KBM-7 (cell line): ENCODE results near the gene IER5L.
A peak's percentile ranks its signal among the peaks of the same experiment; 100 is the strongest.

Experiments
- DNase-seq: peaks from one replicate; pipeline ENCODE4 v3.0.0-alpha.2; 2015
- in situ Hi-C: fragments of 300-500 bp; cut with MboI; formaldehyde crosslinking; loops from 2 replicates; pipeline ENCODE4 v1.14.3; 2020; ENCODE audit warnings: low sequenced_read_pairs, low pct_unique_long_range_greater_than_20kb, mixed read lengths

The IER5L gene

DNA sequence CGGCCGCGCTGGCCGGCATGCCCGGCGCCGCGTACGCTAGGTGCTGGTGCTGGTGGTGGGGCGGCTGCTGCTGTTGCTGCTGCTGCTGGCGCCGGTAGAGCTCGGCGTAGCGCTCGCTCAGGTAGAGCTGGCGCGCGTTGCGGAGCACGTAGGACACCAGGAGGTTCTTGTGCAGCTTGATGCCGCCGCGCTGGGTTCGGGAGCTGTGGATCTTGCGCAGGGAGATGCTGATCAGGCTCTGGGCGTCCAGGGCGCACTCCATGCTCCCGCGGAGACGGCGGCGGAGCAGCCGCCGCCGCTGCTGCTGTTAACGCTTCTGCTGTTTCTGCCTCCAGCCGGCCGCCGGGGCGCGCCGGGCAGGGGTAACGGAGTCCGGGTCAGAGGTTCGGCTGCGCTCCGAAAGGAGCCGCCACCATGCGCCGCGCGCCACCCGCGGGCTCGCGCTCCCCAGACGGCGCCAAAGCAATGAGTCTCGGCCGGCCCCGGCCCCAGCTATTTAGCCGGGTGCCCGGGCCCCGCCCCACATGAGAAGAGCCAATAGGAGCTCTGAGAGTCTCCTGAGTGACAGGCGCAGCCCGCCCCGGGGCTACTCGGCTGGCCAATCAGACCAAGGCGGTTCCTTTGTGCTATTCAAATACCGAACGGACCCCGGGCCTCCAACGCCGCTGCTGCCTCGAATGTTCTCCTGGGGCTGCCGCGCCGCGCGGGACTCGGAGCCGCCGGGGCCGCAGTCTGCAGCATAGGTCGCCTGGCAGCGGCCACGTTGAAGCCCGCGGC lies at the start of gene IER5L:
TSS of gene IER5L (minus strand) at position 471 of the 777 bp plus-strand sequence. CDS start at position 262, 209 bp downstream.
- in situ Hi-C loops = no loop called here
- DNase-seq = peak; percentile 94

DNA sequence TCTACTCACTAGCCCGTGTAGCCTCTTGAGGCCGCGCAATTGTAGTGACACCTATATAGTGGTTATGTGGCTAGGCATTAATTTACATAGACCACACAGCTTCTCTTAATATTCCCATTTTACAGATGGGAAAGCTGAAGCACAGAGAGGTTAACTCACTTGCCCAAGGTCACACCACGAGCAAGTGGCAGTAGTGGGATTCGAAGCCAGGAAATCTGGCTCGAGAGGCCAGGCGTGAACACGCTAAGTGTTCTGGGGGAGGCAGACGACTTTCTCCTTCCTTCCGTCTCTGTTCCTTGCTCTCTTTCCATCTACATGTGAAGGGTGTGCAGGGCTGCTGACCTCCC lies 49.8 kb upstream of the IER5L start:
- in situ Hi-C loops = no loop called here
- no peak for DNase-seq

DNA sequence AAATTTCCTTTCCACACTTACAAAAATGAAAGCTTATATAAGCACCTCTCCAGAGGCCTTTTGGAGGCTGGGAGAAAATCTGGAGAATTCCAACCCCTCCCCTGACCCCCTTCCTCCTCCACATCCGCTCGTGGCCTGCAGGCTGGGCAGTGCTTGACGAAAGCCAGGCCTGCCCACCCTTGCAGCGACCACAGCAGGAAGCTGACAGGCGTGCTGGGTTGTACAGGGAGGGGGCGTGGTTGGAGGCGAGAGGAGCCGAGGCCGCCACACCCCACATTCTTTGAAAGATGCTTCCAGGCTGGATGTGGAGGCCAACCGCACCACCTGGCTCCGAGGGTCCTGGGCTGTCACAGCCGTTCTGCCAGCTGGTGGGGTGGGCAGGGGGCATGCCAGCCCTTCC lies 47.8 kb upstream of the IER5L start:
- in situ Hi-C loops = no loop called here
- peak; percentile 71 for DNase-seq

DNA sequence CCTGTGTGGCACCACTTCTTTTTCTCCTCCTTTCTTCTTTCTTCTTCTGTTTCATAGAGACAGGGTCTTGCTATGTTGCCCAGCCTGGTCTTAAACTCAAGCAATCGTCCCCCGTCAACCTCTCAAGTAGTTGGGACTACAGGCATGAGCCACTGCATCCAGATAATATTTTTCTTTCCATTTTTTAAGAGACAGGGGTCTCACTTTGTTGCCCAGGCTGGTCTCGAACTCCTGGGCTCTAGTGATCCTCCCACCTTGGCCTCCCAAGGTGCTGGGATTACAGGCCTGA lies 47.4 kb upstream of the IER5L start:
- no peak for DNase-seq
- in situ Hi-C loops = no loop called here

DNA sequence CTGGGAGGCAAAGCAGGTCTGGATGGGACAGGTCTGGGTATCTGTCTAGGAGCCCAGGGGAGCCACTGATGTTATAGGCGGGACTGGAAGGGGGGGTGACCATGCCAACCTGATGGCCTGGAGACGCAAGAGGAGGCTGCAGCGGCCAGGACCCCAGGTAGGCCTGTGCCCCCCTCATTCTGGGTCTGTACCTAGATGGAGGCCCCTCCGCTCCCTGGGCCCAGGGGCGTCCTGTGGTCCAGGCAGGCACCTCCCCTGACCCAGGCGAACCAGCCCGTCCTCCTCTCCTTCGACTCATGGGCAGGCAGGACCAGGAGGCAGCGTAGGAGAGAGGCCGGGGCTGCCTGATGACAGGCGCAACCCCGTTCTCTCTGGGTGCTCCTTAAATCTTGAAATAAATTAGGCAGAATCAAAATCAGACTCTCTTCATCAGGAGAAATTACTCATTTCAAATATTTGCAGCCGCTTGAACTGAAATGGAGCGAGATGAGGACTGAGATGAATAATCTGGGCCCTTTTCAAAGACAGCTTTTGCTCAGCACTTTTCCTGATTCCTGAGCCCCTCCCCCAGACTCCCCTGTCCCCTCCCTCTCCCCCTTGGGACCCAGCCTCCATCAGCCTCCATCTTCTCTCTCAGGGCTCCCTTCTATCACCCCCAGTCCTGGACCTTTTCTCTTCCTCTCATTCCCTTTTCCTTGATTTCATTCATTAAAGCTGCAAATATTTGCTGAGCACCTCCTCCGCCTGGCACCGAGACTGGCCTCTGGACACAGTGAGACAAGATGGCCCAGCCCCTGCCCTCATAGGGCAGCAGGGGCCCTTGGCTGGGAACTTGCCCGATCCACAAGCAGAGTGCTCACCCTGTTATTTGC lies 46.8 kb upstream of the IER5L start:
- in situ Hi-C loops = no loop called here
- no peak for DNase-seq

DNA sequence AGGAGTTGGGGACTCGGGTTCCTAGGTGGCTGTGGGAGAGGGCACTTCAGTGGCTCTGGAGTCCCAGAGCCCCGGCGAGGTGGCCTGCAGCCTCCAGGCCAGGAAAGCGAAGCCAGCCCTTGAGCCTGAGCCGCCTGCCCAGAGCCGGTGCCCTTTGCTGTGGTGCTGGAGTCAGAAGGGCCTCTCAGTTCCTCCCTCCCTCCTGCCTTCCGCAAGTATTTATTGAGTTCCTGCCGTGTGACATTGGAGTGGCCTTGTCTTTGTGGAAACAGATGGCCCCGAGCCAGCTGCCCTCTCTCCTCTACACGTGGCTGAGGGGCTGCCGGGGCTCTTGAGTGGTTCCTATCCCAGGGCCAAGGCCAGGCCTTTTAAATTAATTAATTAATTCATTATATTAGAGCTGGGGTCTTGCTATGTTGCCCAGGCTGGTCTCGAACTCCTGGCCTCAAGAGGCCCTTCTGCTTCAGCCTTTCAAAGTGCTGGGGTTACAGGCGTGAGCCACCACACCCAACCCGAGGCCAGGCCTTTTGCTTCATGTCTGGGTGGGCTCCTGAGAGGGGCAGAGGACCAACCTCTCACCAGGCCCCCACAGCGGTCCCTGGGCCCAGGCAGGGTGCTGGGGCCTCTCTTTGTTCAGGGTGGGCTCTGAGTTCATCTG lies 45.6 kb upstream of the IER5L start:
- no peak for DNase-seq
- in situ Hi-C loops = no loop called here

DNA sequence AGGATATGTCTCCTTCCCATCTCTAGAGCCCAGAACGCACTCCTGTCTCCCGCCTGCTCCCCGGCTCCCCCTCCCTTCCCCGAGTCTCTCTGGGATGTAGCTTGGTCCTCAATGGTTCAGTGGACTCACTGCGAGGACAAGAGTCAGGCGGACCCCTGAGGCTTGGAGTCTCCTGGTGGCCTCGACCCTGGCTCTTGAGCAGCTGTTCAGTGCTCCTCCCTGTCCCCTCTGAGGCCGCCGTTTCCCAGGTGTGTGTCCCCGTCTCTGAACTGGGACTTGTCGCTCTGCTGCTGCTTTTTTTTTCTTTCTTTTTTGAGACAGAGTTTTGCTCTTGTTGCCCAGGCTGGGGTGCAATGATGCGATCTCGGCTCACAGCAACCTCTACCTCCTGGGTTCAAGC lies 44.8 kb upstream of the IER5L start:
- in situ Hi-C loops = no loop called here
- no peak for DNase-seq

DNA sequence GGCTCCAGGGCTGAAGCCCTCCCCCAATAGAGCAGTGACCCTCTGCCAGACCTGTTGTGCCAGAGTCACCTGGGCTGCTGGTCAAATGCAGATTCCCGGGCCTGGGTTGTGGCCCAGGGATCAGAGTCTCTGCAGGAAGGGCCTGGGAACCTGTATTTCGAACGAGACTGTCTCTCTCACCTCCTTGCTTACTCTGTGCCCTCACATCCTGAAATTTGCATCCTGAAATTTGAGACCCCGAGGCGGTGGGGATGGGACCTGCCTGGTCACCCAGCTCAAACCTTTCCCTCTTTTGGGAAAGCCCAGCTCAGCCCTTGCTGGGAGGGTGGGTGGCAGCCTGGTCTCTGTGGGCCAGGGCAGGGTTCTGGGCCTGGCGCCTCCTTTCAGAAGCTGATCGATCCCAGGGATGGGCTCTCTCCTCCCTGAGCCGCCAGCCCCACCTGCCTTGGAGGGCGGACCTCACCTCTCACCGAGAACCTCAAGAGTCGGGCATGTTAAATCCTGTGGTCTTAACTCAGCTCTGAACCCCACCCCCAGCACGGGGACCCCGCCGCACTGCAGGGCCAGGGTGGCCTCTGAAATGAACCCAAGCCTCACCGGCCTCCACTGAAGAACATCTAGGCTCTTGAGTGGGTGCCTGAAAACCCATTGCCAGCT lies 44.0 kb upstream of the IER5L start:
- in situ Hi-C loops = no loop called here
- DNase-seq = no peak

DNA sequence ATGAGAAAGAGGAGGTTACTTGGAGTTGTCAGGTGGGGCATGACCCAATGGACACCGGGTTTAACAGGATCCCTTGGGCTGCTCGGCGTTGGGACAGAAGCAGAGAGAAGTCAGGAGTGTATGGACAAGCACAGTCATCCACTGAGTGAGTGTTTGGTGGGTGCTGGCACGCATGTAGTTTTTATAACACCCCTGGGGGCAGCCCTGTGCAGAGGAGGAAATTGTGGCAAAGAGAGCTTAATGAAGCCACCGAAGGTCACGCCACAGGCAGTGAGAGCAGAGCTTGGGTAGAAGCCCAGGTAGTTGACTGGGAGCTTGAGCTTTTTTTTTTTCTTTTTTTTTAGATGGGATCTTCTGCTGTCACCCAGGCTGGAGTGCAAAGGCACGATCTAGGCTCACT lies 43.2 kb upstream of the IER5L start:
- peak; percentile 82 for DNase-seq
- in situ Hi-C loops = no loop called here

DNA sequence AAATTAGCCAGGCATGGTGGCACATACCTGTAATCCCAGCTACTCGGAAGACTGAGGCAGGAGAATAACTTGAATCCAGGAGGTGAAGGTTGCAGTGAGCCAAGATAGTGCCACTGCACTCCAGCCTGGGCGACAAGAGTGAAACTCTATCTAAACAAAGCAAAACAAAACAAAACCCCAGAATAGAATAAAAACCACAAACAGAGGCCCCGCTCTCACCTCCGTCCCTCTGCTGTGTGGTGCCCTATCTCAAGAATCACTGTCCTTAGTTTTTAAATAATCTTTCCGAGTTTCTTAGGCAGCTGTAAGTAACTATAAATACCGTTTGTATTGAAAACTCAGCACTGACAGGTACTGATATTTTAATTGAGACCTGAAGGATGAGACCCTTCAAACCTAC lies 42.7 kb upstream of the IER5L start:
- in situ Hi-C loops = no loop called here
- DNase-seq = no peak

DNA sequence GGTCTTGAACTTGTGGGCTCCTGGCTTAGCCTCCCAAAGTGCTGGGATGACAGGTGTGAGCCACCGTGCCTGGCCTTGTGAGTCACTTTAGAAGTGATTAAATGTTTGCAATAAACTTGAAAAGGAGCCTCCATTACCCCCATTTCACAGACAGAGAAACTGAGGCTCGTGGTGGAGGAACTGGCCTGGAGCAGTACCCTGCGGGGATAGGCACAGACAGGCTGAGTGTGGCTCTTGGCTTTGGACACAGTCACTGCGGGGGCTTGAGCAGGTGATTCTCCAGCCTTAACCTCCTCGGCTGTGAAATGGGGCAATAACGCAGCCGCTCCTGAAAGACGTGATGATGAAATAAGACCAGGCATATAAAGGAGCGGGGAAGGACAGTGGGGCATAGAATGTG lies 40.9 kb upstream of the IER5L start:
- no peak for DNase-seq

DNA sequence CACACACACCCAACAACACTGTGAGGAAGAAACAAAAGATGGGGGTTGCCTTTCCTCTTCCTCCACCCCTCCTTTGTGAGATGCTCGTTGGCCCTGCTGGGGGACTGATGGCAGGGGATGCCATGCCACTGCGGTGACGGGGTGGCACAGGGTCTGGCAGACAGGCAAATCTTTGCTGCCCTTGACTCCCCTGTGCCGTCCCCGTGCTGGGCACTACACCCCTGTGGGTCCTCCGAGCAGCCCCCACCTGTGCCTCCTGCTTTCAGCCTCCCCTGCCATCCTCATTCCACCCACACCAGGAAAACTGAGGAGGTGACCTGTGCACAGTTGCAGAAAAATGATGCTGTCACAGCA lies 40.2 kb upstream of the IER5L start:
- DNase-seq = no peak
- in situ Hi-C loops = no loop called here

More for the DNA sequence above, 40.9 kb upstream of the IER5L start:
- in situ Hi-C loops = no loop called here

DNA sequence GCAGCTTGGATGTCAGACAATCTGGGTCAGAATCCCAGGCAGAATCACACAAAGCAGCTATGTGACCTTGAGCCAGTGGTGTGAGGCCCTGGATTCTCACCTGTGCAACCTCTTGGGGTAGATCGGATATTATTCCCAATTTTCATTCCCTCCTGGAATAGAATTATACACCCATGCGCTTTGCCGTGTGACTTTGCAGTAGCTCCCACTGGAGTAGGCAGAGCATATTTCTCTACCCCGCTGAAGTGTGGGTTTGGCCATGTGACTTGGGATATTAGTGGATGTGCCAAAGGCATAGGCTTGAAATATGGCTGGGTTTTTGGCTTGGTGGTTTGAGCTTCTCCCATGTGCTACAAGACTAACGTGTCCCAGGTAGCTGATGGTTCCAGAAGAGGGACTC lies 35.5 kb upstream of the IER5L start:
- in situ Hi-C loops = no loop called here
- no peak for DNase-seq

DNA sequence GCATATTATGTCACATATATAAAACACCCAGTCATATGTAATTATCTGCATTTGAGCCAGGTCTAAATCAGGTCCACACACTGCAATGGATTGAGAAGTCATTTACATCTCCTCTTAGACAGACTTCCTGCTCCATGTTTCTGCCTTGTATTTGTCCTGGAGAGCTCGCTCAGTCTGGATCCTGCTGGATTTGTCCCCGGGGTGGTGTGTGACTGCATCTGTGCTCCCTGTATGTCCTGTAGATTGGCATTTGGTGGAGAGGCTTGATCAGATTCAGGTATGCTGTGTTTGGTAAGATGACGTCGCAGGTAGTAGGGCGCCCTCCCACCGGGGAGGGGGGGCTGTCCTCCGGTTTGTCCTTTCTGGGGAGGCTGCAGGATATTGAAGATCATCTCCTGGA lies 33.6 kb upstream of the IER5L start:
- in situ Hi-C loops = no loop called here
- no peak for DNase-seq

DNA sequence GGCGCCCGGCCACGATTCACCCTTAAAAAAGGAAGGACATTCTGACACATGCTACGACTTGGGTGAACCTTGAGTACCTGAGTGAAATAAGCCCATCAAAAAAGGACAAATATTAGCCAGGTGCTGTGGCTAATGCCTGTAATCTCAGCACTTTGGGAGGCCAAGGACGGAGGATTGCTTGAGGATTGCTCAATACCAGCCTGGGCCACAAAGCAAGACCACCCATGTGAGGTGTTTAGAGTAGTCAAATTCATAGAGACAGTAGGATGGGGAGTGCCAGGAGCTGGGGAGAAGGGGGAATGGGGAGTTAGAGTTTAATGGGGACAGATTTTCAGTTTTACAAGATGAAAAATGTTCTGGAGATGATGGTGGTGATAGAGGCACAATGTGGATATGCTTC lies 32.1 kb upstream of the IER5L start:
- no peak for DNase-seq
- in situ Hi-C loops = no loop called here

DNA sequence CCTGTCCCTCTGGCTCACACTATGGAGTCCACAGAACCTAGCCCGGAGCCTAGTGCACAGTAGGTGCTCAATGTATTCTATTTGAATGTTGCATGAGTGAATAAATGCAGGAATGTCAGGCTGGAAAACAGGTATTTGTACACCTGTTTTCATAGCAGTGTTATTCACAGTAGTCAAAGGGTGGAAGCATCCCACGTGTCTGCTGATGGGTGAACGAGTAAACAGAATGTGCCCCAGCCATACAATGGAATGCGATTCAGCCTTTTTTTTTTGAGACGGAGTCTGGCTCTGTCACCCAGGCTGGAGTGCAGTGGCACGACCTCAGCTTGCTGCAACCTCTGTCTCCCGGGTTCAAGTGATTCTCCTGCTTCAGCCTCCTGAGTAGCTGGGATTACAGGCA lies 31.5 kb upstream of the IER5L start:
- in situ Hi-C loops = no loop called here
- DNase-seq = no peak

DNA sequence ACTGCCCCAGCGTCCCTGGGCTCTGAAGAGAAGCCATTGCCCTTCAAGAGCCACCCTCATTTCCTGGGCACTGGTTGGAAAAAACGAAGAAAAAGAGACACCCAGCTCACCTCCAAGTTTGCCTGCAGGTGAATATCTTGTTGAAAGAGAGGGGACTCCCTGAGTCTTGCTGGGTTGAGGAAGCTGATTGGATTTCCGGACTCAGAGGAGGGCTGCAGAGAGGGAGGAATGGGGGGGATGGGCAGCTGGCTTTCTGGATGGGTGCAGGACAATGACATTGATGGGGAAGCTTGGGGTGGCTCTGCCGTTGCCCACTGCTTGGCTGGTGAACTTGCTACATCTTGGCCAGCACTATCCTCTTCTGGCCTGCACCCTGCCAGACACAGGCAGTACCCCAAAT lies 31.0 kb upstream of the IER5L start:
- no peak for DNase-seq
- in situ Hi-C loops = no loop called here

DNA sequence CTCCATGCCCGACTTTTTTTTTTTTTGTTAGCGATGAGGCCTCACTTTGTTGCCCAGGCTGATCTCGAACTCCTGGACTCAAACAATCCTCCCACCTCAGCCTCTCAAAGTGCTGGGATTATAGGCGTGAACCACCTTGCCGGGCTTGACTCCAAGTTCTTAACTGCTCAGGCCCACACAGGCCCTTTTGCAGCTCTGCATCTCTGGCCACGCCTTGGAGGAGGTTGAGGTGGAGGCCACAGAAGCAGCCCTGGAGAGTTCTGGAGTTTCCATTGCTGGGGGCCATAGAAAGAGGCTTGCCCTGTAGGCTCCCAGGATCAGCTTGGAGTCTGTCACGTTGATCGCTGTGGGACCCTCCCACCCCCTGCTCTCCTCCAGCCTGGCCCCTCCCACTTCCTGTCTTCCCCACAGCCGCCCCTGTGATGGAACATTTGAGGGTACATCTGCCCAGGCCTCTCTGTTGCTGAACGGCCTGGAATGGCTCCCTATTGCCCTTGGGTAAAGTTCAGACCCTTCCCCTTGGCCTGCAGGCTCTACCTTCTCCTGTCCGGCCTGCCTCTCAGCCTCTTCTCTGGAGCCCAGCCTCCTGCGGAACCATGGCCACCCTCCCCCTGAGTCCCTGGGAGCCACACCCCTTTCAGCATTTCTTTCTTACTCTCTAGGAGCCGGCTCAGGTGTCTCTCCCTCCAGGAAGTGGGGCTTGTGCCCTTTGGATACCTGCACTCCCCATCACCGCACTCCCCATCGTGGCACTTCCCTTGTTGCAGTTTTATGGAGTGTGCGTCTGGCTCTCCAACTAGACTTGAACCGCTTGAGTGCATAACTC lies 30.4 kb upstream of the IER5L start:
- DNase-seq = peak; percentile 25
- in situ Hi-C loops = no loop called here

DNA sequence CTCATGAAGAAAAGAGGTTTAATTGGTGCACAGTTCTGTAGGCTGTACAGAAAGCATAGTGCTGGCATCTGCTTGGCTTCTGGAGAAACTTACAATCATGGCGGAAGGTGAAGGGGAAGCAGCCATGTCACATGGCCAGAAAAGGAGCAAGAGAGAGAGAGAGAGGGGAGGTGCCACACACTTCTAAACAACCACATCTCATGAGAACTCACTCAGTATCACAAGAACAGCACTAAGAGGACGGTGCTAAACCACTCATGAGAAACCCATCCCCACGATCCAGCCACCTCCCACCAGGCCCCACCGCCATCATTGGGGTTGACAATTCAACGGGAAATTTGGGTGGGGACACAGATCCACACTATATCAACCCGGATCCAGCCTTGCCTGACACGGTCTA lies 28.8 kb upstream of the IER5L start:
- DNase-seq = no peak
- in situ Hi-C loops = no loop called here
